Stimulated activated CD4-positive, alpha-beta T cell treated with anti-CD3 and anti-CD28 coated beads, Interleukin-15, amount 100 ng/mL, for 24 hours (primary cell): ENCODE measurements around the gene TOM1.

Experiments
- DNase-seq: peaks from one replicate; pipeline ENCODE4 v3.0.0-alpha.2; 2020

The TOM1 gene

DNA sequence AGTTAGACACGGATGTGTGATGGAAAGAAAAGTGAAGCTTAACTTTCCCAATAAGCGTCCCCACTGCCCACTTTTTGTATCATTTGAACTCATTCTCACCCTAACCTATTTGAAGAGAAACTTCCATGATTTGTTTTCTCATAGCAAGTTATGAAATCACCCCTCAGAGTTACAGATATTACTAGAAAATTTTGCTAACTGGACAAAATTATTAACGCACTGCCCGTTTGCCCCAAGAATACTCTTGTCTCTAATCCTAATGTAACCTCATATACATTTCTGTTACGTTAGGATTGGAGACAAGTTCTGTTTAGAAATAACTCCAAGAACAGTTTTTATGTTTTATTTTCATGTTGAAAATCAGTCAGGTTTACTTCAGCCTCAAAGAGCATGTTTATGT is 25.5 kb downstream of the TOM1 start:
- DNase-seq, result no peak

DNA sequence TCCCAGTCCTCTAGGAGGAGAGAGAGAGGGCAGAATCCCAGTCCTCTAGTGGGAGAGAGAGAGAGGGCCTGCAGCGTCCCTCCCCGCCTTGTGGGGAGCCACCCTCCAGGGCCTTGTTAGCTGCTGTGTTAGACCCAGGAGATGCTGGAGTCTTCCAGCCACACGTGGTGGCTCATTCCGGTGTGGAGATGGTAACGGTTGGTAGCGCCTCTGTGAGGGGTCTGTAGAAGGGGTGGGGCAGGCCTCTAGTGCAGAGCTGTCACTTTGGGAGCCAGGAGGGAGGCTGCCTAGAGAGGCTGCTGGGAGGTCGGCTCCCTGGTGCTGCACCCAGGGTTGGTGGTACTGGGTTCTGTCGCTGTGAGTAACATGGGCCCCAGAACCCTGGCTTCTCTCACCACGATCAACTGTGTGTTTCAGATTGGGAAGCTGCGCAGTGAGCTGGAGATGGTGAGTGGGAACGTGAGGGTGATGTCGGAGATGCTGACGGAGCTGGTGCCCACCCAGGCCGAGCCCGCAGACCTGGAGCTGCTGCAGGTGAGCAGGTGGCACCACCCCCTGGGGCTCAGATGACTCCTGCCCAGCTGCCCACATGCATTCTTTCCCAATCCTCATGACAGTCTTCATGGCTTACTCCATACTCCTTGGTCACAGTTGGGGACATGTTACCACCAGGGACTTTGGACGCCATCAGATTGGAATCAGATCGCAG is 27.3 kb downstream of the TOM1 start:
- no peak for DNase-seq

DNA sequence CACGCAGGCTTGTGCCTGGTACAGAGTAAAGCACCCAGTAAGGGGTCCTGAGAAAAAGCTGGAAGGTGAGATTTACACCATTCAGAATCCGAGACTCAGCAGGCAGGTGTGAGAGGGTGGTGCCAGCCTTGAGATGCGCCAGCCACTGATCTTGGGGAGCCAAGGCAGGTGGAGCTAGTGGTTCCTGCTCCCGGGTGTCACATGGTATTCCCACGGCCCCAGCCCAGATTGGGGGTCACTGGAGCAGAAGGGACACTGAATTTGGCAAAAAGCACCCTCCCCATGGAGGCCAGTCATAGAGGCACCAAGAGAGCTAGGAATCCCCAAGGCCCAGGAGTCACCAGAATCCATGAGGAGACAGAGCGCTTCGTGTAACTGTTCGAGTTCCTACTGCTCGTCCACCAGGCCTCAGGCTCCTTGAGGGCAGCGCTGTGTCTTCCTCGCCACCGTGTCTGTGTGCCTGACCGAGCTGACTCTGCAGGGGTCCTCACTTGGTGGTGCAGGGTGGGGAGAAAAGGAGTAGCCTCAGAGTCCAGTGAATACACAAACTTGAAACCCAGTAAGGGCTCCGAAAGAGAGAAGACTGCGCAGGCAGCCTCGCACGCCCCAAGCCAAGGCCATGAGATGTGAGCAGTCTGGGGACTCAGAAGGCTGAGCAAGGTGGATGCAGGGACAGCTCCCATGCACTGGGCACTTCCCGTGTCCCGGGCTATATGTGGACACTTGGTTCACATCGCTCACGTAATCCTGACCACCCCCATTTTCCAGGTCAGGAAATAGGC is 28.2 kb downstream of the TOM1 start:
- DNase-seq, result no peak

DNA sequence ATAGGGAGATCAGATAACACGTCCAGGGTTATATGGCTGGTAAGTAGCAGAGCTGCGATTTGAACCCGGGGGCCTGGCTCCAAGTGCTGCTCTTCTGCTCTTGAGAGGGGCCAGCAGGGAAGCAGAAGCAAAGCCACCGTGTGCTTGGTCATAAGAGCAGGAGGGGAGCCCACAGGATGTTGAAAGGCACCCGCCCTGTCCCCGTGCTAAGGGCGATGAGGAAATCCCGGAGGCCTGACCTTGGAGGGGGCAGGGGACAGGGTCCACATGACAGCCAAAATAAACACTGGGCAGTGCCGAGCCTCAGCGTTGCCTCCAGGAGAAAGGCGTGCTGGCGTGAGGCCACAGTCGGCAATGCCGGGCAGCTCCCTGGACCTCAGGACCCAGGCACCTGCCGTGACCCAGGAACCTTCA is 28.8 kb downstream of the TOM1 start:
- no peak for DNase-seq

DNA sequence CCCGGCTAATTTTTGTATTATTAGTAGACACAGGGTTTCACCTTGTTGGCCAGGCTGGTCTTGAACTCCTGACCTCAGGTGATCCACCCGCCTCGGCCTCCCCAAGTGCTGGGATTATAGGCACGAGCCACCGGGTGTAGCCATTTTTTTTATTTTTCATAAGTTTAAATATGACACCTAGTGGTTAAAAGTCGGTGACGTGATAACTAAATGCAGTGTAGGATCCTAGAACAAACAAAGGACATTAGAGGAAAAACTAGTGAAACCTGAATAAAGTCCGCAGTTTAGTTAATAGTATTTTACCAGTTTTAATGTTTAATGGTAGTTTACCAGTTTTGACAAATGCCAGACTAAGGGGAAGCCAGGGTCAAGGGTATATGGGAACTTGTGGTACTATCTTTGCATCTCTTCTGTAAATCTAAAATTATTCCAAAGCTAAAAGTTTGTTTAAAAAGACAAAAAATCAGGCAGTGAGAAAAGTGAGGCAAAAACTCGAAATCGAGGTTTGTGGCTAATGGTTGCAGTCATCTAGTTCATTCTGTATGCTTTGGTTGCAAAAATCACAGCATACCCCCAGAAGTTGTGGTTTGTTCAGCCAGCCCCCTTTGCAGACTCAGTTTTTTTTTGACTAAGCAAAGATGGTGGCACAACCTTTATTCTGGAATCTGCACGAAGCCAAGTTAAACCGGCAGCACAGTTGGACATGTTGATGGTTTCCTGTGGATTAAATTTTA is 29.6 kb downstream of the TOM1 start:
- DNase-seq, result no peak

DNA sequence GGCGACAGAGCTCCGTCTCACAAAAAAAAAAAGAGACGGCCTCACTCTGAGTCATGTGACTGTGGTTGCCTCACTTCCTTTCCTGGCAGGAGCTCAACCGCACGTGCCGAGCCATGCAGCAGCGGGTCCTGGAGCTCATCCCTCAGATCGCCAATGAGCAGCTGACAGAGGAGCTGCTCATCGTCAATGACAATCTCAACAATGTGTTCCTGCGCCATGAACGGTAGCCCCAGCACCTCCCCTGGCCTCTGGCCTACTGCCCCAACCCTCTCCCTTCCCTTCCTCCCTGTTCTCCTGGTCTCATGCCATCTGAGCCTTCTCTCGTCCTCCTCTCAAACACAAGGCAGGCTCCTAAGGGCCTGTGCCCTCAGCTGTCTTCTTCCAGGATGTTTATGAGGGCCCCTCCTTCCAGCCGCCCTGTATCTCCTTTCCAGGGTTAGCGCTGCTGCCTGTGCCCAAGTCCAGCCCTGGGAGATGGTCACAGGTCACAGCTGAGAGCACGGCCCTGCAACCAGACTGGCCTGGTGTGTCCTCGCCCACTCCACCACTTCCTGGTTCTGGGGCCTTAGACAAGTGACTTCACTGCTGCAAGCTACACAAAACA is 30.7 kb downstream of the TOM1 start:
- DNase-seq, result peak; percentile 80

DNA sequence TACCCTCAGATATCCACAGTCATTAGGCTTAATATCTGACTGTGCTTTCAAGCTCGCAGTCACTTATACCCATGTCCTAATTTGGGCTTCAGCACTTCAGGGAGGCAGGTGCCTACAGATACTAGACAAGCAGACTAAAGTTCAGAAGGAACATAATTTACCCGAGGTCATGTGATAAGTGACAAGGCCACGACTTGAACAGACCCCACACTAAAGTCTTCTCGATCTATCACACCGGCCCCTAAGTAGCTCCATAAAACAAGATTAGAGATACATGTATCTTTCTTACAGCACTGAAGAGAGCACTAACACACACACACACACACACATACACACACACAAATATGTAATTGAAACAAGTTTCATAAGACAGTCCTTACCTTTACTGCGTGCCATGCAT is 32.6 kb downstream of the TOM1 start:
- no peak for DNase-seq

DNA sequence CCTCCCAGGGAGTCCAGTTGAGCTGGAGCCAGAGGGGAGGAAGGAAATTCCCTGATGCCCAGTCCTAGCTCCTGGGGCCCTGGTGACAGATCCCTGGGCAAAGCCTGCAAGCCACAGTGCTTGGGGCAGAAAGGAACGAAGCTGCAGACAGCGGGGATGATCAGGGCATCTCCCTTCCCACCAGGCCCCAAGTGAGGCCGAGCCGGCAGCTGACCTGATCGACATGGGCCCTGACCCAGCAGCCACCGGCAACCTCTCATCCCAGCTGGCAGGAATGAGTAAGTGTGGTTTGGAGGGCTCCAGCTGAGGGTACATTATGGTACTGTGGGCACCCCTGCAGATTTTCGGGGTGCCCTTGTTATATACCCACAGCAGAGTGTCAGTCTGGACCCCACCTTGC is 33.5 kb downstream of the TOM1 start:
- DNase-seq, result no peak

DNA sequence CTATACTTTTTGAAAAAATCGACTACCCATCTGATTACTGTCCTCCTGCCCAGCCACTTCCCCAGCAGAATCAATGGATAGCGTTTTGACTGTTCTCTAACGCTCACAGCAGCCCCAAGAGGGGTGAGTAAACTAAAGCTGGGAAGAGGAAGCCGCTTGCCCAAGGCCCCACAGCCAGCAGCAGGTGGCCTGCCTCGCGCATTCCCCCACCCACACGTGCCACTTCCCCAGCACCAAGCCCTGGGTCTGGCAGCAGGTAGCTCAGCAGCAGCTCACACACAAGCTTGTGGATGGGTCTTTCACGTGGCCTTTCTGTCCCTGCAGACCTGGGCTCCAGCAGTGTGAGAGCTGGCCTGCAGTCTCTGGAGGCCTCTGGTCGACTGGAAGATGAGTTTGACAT is 34.3 kb downstream of the TOM1 start:
- DNase-seq, result peak; percentile 63

DNA sequence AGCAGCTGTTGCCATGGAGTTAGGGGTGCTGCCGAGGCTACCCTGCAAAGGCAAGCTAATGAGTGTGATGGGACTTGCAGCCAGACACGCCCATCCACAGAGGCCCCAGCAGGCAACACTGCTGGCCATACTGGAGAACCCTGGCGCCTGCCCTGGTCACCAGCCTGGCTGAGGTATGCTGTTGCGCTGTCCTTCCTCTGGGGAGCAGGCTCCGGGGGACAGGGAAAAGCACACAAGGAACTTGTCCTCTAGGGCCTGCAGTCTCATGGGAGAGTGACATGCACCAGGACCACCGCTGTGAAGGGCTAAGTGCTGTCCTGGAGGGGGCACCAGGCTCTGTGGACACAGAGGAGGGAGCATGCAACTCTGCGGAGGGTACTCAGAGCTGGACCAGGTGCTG is 35.8 kb downstream of the TOM1 start:
- no peak for DNase-seq

DNA sequence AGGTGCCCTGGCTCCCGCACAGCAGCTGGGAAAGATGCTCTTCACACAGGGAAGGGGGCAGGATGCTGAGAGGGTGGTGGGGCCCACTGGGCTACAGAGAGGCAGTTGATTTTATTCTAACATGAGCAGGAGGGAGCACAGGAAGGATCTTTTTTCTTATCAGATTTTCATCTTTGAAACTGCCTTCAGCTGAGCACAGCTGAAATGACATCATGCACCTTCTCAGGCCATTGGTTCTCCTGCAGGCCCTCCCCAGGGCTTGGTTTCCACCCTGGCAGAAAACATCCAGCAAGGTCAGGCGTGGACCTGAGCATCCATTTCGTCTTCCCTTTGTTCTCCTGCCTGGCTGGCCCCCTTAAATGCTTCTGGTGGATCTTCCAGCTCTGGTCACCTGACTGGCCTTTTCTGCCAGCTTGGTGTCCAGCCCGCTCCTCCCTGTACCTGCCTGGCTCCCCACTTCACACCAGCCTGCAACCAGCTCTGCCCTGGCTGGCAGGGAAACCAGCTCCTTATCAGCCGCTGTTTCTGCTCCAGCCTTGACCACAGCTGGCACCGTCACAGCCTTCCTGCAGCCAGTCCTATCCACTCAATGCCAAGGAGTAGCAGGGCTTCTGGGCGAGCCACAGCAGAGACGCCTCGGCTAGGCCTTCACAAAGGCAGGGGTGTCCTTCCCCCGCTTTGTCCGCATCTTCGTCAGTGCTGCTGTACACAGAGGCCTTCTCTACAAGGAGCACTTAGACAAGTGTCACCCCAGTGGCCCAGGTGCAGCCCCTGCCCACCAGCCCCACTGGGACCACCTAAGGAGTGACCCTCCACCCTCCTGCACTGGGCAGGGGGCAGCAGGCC is 36.5 kb downstream of the TOM1 start:
- DNase-seq, result no peak

DNA sequence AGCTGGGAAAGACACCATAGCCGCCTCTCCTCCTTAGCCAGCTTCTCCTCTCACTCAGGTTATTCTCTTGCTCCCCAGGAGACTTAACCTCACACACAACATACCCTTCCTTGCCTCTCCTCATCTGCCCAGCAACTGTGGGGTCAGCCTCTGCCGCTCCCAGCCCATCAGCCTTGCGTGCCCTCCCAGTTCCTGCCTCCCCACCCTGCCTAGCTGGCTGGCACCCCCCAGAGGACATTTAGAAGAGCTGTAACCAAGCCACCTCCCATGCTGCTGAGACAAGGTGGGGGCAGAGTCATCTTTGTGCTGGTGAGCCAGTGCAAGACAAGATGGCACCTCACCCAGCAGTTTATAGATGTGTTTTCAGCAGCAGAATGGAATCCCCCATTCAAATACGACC is 38.2 kb downstream of the TOM1 start:
- DNase-seq, result no peak

DNA sequence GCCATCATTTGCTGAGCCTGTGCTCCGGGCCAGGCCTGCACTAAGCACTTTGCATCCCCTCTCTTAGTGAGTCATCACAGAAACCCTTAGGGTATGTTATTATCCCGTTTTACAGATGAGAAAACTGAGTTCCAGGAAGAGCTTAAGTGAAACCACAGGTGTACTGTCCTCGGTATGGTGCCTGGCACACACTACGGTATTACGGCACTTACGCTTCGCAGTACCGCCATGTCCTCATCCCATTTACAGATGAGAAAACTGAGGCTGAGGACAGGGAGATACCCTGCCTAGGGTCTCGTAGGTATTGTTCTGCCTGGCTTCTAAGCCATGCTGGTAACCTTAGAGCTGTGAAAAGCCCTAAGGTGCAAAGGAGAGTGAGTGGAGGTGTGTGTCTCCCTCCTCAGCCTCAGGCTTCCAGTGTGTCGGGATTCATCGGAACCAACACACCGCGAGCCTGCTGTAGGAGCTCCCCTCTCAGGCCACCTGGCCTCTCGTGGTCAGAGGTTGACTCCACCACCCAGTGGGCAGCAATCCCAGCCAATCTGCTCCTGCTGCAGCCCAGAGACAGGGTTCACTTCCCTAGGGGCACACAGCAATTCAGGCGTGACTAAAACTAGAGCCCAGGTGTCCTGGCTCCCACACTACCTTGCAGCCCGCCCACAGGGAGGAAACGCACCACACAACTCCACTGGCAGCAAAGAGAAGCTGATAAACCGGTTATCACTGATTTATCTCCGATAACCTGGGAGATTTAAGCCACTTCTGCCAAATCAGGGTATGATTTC is 41.6 kb downstream of the TOM1 start:
- DNase-seq, result no peak

DNA sequence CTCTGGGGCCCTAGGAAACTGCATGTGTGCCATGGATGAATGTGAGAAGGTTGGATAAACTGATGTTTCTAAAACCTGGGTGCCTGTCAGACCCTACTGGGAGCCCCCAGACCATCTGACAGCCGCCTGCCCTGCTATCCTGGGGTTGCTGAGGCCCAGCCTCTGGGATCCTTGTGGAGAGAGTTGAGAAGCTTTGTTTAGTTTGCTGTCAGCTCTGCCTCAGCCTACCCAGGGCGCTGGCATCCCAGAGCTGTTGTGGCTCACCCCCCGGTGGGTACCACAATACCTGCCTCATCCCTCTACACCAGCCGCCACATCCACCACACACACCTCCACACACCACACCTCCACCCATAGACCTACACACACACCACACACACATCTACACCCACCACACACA is 42.7 kb downstream of the TOM1 start:
- no peak for DNase-seq

DNA sequence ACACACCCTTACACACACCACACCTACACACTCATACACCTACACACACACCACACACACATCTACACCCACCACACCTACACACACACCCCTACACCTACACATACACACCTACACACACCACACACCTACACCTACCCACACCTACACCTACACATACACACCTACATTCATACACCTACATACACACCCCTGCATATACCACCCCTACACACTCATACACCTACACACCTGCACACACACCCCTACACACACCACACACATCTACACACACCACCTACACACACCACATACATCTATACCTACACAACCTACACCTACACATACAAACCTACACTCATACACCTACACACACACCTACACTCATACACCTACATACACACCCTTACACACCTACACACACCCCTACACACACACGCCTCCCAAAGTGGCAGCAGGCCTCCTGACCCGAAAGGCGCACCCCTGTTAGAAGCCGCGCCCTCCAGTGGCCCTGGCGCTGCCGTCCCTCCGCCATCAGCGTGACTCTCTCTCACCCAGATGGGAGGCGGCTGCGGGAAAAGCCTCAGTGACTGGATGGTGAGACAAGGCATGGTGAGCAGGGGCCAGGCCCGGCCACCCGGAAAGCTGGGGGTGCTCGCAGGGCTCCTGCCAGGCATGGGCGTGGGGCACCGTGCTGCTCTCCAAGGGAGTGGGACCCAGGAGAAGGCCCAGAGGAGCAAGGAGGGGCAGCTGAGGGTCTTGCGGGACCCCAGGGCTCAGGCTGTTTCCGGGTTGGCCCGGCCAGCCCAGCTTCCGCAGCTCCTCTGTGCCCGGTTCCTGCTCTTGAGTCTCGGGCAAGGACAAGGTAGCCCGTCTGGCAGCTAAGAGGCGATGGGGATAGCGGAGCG is 44.2 kb downstream of the TOM1 start:
- DNase-seq, result no peak

DNA sequence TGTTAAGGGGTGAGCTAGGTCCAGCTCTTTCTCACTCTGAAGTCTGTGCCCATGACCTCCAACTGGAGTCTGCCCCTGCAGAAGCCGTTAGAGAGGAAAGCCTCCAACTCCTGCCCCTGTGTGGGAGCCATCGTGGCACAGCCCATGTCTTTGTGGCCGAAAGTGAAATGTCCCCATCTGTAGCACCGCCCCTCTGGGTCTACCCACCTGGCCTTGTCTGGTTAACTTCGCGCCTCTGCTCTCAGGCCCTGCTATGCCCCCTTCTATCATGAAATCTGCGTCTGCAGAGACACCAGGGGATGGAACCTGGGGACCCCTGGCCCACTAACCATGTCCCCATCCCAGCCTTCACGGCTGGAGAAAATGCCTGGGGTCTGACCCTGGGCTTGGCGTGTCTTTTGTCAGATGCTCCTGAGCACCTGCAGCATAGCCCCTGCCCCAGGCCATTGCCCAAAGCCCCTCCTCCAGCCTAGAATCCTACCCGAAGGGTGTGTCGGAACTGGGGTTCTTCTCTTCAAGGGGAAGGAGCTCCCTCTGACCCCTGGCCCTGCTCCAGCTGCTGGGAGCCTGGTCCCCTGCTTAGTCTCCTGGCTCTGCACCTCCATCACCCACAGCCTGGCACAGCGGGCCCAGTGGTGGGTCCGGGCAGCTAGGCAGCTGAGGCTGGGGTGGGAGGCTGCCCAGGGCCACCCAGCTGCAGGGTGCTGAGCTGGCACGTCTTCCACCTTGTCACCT is 45.4 kb downstream of the TOM1 start:
- DNase-seq, result no peak

DNA sequence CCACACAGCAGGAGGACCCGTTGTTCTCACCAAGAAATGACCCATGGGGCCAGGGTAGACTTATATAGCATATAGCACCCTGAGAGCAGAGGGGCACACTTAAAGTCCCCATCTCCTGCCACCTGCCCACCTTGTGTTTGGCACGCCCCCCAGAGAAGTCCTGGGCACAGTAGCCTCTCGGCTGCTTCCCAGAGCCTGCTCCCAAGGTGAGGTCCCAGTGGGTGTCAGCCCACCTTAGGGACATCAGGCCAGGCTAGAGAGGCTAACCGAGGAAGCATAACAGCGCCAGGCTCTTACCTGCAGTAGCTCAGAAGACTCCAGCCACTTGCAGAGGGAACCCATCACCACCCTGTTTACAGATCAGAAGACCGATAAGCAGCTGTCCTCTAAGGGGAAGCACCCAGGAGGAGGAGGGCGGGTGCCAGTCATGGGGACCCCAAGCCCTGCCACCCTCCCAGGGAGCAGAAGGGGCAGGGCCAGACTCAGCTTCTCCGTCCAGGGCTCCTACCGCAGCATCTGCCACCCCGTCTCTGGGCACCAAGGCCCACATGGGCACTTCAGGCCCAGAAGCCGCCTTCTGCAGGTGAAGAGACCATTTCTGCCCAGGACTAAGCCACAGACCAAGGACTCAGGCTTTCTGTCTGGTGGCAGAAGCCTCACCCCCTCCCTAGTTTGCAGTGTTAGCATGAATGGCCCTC is 46.3 kb downstream of the TOM1 start:
- no peak for DNase-seq

DNA sequence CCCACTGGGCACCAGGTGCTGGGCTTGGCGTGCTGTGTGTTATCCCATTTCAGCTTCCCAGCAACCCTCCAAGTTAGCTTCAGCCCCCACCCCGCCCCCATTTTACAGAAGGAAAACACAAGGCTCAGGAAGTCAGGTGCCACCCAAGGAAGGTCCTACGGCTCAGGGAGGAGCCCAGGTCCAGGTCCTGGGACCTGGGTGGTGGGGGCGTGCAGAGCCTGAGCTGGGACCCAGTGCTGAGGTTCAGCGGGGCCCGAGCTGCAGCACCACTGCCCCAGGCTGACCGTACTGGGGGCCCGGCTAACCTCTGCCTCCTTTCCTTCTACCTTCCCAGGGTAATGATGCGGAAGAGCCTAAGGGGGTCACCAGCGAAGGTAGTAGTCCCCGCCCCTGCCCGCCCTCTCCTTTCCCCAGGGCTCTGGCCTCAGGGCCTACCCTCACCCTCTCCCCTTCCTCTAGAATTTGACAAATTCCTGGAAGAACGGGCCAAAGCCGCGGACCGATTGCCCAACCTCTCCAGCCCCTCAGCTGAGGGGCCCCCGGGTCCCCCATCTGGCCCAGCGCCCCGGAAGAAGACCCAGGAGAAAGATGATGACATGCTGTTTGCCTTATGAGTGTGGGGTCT is 47.0 kb downstream of the TOM1 start:
- DNase-seq, result no peak

DNA sequence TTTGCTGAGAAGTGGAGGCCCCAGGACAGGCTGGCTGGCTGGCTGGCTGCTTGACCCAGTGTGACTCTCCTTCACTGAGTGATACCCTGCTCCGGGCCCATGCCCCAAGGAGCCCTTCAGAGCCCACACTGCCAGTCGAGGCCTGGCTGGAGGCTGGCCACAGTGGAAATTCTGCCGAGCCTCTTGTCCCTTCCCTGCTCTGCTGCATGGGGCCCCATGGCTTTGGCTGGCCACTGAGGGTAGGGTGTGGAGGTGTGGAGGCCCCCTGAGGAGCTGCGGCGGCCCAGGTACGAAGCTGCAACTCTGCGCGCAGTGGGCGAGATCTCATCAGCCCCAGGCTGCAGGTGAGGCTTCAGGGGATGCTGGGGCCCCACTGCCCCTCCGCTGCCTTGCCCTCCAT is 47.8 kb downstream of the TOM1 start:
- DNase-seq, result no peak
